ENCODE data around the gene SPTBN5.

DNA sequence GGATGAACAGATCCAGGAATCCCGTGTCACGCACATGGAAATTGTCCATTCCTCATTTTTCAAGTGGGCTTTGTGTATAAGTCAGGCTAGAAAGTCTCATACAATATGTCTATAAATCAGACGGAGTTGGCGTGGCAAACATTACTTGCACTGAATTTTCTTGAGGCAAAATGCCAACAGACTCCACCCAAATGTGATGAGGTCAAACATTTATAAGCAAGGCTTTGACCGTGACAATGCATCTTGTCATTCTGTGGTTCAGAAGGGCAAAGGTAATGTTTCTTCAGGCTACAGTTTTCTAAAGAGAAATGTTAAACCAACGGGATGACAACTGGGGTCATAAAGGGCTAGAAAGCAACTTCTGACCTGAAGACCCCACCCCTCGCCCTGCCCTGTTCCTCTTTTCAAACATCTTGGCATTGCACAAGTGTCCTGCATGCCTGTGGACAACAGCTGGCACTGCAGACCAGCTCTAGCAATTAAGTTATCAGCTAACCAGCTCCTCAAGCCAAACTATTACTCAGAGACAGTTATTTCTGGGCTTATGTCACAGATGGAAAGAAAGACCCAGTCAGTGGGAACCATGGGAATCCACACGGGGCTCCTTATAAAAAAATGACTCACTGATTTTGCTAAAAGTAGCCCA, 36.5 kb upstream of the SPTBN5 start:
- TF ChIP-seq POLR2A (IDR thresholded peaks at IDR 0.05; ENCODE audit: low read length) (no peak), GATA1 (IDR thresholded peaks at IDR 0.05; ENCODE audit: low read depth, low read length) (no peak)

Data from erythroblast (primary cell).